ENCODE measurements around the gene LMBR1.
"Not testable (repeated sequence)": the region's sequence is repeated elsewhere in the genome, so short reads cannot be mapped to it uniquely, and the experiment has no call there.

LMBR1 gene, protein sequence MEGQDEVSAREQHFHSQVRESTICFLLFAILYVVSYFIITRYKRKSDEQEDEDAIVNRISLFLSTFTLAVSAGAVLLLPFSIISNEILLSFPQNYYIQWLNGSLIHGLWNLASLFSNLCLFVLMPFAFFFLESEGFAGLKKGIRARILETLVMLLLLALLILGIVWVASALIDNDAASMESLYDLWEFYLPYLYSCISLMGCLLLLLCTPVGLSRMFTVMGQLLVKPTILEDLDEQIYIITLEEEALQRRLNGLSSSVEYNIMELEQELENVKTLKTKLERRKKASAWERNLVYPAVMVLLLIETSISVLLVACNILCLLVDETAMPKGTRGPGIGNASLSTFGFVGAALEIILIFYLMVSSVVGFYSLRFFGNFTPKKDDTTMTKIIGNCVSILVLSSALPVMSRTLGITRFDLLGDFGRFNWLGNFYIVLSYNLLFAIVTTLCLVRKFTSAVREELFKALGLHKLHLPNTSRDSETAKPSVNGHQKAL

DNA sequence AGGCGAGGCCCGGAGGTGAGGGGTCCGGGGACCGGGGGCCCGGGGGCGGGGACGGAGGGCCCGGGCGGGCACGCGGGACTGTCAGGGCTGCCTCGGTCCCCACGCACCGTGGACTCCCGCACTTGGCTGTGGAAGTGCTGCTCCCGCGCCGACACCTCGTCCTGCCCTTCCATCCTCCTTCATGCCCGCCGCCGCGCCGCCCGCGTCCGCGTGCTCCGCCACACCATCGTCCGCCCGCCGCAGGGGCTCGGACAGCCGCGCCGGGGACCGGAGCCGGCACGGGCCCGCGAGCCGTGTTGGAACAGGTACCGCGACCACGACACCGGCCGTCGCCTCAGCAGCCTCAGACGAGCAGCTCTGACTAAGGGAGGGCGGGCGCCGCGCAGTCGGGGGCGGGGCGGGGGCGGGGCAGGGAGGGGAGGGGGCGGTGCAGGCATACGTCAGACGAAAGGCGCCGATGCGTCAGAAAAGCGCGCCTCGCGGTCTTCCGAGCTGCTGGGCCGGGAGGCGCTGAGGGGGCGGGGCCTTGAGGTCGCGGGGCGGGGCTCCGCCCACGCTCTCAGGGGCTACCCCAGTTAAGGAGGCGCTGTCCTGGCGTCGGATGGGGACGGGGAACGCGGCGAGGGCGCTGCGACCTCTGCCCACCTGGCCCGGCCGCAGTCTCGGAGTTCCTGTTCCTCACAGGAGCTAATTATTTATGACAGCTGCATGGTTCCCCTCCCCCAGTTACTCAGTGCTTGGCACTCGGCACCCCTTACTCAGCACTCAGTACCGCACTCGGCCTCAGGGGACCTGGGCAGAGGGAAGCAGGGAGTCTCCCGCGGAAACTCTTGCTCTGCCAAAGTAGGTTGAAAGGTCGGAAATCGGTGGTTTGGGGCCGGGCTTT, at the start of gene LMBR1:
LMBR1 (minus strand) TSS at position 363 of the 886 bp plus-strand sequence; CDS start at position 173, 190 bp downstream.
- DNase-seq, result peak; percentile 47

GRCh38 chr7:156942708-156943090, 49.7 kb upstream of the LMBR1 start:
- DNase-seq, result no peak

DNA sequence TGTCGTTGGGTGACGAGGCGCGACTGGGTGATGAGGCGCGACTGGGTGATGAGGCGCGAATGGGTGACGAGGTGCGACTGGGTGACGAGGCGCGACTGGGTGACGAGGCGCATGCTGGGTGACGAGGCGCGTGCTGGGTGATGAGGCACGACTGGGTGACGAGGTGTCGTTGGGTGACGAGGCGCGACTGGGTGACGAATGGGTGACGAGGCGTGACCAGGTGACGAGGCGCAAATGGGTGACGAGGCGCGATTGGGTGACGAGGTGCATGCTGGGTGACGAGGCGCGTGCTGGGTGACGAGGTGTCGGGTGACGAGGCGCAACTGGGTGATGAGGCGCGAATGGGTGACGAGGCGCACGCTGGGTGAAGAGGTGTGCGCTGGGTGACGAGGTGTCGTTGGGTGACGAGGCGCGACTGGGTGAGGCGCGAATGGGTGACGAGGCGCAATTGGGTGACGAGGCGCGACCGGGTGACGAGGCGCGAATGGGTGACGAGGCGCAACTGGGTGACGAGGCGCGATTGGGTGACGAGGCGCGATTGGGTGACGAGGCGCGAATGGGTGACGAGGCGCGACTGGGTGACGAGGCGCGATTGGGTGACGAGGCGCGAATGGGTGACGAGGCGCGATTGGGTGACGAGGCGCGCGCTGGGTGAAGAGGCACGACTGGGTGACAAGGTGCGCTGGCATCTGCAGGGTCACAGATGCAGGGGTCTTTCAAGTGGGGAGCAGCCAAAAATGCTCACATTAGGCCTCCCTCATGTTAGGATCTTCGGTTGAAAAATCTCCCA, 48.6 kb upstream of the LMBR1 start:
- DNase-seq, result no peak

DNA sequence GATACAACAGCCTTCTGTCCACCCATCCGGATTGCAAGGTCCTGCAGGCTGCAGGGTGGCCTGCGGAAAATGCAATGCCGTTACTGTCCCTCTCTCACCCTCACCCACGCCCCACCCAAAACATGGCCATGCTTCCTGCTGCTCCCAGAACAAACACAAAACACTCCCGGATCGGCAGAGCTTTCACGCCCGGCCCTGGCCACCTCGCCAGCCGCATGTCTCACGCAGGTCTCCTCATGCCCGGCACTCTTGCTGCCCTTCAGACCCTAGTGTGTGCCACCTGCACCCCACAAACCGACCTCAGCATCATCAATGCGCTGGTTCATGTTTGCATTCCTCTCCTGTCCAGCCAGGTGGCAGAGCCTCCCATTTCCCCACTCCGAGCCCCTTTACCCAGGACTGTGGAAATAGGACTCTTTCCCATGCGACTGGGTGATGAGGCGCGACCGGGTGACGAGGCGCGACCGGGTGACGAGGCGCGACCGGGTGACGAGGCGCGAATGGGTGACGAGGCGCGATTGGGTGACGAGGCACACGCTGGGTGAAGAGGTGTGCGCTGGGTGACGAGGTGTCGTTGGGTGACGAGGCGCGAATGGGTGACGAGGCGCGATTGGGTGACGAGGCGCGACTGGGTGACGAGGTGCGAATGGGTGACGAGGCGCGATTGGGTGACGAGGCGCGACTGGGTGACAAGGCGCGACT, 47.6 kb upstream of the LMBR1 start:
- no peak for DNase-seq

GRCh38 chr7:156936766-156937165, 43.8 kb upstream of the LMBR1 start:
- not testable (repeated sequence) for DNase-seq

DNA sequence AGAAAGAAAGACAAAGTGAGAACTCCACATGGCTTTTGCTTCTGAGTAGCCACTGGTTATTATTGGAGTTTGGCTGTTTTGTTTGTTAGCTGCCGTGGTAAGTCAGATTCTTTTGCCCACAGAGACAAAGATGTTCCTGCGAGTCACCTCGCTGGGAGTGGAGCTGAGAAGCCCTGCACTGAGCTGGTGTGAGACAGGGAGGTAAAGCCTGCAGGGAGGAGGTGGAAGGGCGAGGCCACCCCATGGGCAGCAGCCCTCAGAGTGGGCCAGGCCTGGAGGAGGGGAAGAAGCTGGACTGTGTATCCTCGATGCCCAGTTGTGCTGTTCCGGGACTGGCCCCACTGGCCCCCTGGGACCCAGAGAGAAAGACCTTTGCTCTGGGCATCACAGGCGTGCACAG, 42.3 kb upstream of the LMBR1 start:
- DNase-seq, result no peak

- DNase-seq, result no peak
Measured at GRCh38 chr7:156932006-156932405, 39.0 kb upstream of the LMBR1 start.

DNA sequence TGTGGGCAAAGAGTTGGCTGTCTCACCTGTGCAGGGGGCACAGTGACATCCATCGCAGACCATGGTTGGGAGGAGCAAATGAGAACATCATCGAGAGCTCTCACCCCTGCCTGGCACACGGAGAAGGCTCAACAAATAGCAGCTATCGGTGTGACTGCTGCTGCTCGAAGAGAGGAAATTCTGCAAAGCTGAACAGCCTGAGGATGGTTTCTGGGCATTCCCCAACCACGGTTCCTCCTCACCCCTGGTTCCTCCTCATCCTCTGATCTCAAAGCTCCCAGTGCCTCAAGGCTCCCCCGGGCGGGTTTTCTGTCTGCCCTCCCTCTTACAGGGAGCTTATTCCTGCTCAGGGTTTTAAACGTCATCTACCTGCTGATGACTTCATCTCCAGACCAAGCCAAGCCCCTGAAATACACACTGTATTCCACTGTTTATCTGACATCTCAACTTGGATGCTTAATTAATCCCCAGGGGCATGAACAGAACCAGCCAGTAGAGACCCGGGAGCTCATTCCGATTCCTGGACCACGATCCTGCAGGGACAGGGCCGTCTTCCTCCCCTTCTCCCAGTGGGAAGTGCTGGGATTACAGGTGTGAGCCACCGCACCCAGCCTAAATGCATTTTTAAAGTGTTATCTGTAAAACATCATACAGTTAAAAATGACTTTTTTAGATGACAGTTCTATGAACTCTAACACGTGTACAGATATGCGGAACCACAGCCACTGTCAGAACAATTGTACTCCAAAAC, 37.0 kb upstream of the LMBR1 start:
- DNase-seq, result no peak

GRCh38 chr7:156928406-156928747, 35.4 kb upstream of the LMBR1 start:
- DNase-seq, result no peak

- no peak for DNase-seq
Measured at GRCh38 chr7:156927571-156928405, 34.8 kb upstream of the LMBR1 start.

DNA sequence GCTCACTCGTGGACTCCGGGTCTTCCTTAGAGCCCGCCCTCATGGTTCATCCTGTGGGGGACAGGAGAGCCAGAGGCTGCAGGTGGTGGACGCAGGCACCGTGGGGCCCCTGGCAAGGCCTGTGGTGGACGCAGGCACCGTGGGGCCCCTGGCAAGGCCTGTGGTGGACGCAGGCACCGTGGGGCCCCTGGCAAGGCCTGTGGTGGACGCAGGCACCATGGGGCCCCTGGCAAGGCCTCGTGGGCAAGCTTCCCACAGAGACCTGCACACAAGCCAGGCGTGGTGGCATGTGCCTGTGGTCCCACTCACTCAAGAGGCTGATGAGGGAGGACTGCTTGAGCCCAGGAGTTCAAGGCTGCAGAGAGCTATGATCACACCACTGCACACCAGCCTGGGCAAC, 32.8 kb upstream of the LMBR1 start:
- not testable (repeated sequence) for DNase-seq

DNA sequence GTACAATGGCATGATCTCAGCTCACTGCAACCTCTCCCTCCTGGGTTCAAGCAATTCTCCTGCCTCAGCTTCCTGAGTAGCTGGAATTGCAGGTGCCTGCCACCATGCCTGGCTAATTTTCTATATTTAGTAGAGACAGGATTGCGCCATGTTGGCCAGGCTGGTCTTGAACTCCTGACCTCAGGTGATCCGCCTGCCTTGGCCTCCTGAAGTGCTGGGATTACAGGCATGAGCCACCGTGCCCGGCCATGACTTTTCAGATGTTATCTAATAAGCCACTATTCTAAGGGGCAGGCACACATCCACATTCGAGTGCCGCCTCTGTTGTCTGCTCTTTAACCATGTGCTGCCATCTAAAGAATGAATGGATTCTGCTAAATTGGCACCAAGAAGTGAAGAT, 29.3 kb upstream of the LMBR1 start:
- DNase-seq, result not testable (repeated sequence)

DNA sequence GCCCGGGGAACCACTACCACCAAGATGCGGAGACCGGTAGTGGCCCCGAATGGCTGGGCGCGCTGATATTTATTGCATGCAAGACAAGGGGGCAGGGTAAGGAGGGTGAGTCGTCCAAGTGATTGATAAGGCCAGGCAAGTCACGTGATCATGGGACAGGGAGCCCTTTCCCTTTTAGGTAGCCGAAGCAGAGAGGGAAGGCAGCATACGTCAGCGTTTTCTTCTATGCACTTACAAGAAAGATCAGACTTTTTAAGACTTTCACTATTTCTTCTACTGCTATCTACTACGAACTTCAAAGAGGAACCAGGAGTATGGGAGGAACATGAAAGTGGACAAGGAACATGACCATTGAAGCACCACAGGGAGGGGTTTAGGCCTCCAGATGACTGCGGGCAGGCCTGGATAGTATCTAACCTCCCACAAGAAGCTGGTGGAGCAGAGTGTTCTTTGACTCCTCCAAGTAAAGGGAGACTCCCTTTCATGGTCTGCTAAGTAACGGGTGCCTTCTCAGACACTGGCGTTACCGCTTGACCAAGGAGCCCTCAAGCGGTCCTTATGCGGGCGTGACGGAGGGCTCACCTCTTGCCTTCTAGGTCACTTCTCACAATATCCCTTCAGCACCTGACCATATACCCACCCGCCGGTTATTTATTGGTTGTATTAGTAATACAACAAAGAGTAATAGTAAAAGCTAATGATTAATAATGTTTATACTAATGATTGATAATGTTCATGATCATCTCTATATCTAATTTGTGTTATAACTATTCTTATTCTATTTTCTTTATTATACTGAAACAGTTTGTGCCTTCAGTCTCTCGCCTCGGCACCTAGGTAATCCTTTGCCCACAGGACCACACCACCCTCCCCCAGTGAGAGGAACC, 27.7 kb upstream of the LMBR1 start:
- DNase-seq, result not testable (repeated sequence)

- no peak for DNase-seq
Measured at GRCh38 chr7:156920076-156920475, 27.1 kb upstream of the LMBR1 start.

GRCh38 chr7:156919132-156919713, 26.2 kb upstream of the LMBR1 start:
- DNase-seq, result no peak

GRCh38 chr7:156918635-156919034, 25.7 kb upstream of the LMBR1 start:
- DNase-seq, result no peak

DNA sequence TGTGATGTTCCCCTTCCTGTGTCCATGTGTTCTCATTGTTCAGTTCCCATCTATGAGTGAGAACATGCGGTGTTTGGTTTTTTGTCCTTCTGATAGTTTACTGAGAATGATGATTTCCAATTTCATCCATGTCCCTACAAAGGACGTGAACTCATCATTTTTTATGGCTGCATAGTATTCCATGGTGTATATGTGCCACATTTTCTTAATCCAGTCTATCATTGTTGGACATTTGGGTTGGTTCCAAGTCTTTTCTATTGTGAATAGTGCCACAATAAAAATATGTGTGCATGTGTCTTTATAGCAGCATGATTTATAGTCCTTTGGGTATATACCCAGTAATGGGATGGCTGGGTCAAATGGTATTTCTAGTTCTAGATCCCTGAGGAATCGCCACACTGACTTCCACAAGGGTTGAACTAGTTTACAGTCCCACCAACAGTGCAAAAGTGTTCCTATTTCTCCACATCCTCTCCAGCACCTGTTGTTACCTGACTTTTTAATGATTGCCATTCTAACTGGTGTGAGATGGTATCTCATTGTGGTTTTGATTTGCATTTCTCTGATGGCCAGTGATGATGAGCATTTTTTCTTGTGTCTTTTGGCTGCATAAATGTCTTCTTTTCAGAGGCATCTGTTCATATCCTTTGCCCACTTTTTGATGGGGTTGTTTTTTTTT, 16.7 kb upstream of the LMBR1 start:
- DNase-seq, result not testable (repeated sequence)

DNA sequence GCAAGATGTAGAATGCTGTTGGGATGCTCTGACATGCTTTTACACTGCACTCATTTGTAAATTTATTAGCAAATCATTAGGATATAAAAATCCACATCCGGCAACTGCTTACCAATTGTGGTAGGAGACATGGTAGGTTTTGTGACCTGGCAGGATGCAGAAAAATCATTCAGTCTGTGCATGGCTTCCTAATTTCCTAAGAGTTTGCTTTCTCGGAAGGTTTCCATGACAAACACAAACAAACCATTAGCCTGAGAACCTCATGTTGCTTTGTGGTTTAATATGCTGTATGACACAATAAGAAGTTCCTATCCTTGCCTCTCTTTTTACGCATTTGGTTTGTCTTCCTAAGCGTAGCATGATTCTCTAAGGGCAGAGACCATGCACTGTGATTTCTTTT, 14.7 kb upstream of the LMBR1 start:
- no peak for DNase-seq

- no peak for DNase-seq
Measured at GRCh38 chr7:156906200-156906649, 13.2 kb upstream of the LMBR1 start.

All from NCI-H187 treated with DMSO at 0.1 percent for 48 hours (cell line).